GM04504 (cell line): ENCODE measurements around the gene ZNF80.
"Not testable (repeated sequence)": the region's sequence is repeated elsewhere in the genome, so short reads cannot be mapped to it uniquely, and the experiment has no call there.

Experiments
- DNase-seq: peaks from one replicate; pipeline ENCODE4 v3.0.0-alpha.2; 2012; ENCODE audit warnings: low read depth

The ZNF80 gene

DNA sequence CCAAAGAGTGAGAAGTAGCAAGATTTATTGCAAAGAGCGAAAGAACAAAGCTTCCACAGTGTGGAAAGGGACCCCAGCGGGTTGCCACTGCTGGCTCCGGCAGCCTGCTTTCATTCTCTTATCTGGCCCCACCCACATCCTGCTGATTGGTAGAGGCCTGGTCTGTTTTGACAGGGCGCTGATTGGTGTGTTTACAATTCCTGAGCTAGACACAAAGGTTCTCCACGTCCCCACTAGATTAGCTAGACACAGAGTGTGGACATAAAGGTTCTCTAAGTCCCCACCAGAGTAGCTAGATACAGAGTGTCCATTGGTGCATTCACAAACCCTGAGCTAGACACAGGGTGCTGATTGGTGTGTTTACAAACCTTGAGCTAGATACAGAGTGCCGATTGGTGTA lies at the start of gene ZNF80:
Gene ZNF80 (minus strand): TSS at position 101 of the 400 bp plus-strand sequence. CDS start 504 bp downstream, outside the sequence.
- DNase-seq = not testable (repeated sequence)

DNA sequence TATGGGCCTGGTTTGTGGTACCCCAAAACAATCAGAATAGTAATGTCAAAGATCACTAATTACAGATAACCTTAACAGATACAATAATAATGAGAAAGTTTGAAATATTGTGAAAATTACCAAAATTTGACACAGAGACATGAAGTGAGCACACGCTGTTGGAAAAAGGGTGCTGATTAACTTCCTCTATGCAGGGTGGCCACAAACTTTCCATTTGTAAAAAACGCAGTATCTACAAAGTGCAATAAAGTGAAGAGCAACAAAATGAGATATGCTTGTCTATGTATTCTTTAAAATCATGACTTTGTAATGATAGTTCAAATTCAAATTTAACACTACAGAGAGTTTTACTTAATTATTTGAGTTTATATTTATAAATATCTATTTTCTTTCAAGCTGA lies 48.9 kb upstream of the ZNF80 start:
- no peak for DNase-seq

DNA sequence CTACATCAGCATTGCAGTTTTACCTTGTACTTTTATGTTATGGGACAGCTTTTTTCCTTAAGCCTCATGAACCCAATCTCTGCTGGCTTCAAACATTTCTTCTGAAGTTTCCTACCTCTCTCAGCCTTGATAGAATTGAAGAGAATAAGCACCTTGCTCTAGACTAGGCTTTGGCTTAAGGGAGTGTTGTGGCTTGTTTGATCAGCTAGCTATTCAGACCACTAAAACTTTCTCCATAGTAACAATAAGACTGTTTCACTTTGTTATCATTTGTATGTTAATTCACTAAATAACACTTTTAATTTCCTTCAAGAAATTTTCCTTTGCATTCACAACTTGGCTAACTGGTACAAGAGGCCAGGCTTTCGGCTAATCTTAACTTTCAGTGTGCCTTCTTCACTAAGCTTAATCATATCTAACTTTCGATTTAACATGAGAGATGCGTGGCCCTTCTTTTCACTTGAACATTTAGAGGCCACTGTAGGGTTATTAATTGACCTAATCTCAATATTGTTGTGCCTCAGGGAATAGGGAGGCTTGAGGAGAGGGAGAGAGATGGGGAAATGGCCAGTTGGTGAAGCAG lies 48.4 kb upstream of the ZNF80 start:
- no peak for DNase-seq

DNA sequence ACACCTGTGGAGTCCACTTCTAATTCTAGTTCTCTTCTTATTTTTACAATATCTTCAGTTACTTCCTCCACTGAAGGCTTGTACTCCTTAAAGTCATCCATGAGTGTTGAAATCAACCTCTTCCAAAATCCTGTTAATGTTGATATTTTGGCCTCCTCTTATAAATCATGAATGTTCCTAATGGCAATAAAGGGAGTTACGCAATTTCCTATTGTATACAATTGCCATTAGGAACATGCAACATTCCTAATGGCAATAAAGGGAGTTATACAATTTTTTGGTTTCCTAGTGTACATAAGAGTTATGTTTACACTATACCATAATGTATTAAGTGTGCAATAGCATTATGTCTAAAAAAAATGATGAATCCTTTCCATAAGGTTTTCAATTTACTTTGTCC lies 47.3 kb upstream of the ZNF80 start:
- no peak for DNase-seq

DNA sequence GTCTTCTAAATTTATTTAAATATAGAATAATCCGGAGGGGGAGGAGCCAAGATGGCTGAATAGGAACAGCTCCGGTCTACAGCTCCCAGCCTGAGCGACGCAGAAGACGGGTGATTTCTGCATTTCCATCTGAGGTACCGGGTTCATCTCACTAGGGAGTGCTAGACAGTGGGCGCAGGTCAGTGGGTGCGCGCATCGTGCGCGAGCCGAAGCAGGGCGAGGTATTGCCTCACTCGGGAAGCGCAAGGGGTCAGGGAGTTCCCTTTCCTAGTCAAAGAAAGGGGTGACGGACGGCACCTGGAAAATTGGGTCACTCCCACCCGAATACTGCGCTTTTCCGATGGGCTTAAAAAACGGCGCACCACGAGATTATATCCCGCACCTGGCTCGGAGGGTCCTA lies 39.5 kb upstream of the ZNF80 start:
- DNase-seq = not testable (repeated sequence)

DNA sequence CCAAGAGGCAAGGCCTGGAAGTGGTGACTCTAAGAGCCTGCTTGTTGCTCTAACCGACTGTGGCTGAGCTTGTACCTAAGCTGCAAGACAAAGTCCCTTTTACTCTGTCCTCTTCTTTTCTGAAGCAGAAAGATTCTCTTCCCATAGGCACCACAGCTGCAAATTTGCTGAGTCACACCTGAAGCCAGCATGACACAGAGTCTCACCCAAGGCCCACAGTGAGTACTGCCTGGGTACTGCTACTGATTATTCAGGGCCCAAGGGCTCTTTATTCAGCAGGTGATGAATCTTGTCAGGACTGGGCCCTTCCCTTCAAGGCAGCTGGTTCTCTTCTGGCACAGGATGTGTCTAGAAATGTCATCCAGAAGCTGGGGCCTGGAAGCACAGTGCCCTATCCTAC lies 37.6 kb upstream of the ZNF80 start:
- peak; percentile 25 for DNase-seq

DNA sequence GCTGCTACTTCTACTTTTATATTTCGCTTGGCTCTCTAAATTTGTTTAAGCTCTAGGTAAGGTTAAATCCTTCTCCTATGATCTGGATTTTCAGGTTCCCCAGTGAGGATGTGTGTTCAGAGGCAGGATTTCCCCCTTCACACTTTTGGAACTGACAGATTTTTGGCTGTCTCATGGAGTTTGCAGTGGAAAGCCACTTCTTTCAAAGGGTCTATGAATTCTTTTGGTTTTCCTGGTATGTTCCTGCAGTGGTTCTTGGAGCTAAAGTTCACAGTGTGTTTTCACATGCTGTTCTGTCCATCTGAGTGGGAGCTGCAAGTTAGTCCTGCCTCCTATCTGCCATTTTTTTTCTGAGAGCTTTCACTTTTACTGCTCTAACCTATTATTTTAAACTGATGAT lies 34.9 kb upstream of the ZNF80 start:
- no peak for DNase-seq

DNA sequence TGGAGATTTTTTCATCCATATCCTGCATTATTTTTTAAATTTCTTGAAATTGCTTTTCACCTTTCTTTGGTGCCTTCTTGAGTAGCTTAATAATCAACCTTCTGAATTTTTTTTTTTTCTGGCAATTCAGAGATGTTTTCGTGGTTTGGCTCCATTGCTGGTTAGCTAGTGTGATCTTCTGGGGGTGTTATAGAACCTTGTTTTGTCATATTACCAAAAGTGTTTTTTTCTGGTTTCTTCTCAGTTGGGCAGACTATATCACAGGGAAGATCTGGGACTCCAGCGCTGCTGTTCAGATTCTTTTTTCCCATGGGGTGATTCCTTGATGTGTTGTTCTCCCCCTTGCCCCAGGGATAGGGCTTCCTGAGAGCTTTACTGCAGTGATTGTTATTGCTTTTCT lies 32.6 kb upstream of the ZNF80 start:
- no peak for DNase-seq

DNA sequence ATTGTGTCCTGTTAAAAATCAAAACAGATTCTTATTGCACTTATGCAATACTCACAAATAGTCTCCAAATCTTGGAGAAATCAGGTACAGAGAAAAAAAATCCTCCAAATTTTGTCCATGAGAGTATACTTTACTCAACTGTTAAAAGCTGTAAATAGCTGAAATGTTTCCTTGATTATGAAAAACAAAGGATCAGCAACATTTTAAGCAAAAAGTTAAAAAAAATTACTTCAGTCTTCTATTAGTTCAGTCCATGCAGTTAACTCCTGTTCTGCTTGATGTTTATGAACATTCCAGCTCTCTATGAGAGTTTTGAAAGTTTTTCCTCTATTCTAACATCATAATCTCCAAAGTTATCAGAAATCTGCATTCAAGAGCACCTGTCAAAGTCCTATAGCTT lies 22.8 kb upstream of the ZNF80 start:
- DNase-seq = no peak

DNA sequence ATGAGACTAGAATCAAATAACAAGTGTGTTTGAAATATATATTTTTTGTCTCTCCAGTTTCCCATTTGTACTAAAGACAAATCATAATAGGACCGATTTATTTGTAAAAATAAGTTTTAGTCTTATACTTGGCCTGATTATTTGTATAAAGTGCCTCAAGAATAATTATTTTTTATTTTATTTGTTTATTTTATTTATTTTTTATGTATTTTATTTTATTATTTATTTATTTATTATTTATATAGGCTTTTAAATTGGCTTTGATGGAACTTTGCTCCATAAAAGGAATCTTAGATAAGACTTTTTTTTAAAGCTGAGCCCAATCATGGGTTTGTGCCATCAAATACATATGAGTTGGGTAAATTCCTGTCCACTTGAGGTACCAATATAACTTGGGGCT lies 22.2 kb upstream of the ZNF80 start:
- DNase-seq = no peak

DNA sequence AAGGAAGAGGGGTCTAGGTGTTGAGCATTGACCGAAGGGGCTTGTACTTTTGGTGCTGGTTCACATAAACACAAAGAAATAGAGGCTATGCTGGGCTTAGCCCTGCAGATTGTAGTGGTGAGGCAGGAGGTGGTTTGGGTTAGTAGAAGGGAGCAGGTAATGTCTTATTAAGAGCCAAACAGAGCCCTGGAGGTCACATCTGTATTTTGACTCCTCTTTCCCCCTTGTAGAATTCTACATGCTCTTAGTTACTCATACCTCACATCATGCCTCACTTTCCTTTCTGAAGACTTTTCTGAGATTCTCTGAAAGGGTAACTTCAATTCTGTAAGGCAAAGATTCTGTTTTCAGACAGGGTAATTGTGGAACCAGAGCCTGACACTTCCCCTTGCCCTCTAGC lies 16.1 kb upstream of the ZNF80 start:
- no peak for DNase-seq

DNA sequence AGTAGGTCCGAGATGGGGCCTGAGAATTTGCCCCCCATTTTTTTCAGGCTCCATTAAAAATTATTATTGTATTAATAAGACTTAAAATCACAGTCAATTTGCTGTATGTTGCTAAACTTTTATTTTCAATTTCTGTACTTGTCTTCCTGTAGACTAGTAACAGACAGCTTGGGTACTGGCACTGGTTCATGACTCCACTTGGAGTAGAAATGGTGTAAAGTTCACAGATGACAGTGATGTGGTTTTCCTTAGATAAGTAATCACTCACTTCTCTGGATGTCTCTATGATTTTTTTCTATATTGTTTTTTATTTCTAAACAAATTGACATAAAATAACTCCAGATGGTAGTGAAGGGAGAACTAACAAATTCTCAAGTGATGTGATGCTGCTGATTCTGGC lies 15.6 kb upstream of the ZNF80 start:
- no peak for DNase-seq

DNA sequence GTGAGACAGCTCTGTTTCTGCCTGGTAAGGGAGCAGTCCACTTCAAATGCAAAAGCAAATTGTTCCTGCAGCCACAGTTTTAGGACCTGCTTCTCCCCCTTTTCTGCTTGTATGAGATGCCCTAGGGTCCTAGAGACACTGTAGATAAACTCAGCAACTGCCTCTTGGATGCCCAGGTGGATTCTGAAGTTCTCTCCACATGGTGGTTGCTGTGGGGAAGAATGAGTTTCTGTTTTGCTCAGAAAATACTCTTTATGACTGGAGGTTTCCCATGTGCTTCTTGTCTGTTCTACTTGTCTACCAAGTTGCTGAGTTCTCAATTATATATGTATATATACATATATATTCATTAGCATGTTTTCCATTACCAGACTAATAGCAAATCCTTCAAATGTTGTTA lies 5.6 kb upstream of the ZNF80 start:
- DNase-seq = no peak

DNA sequence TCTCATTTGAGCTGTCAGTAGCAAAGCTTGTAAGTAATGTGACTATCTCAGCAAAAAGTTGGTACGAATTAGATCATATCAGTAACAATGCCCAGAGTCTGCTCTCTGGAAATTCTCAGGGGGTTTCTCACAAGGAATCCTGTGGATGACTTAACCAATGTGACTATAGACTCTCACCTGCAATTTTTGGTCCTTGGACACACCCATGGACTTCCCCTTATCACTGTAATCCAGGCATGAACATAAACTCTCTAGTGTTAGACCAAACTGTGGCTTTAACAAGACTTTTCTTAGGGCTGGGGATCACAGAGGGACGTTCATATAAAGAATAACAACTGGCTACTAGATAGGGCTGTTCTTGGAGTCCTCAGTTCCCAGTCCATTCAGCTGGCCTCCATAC lies 3.9 kb upstream of the ZNF80 start:
- no peak for DNase-seq

DNA sequence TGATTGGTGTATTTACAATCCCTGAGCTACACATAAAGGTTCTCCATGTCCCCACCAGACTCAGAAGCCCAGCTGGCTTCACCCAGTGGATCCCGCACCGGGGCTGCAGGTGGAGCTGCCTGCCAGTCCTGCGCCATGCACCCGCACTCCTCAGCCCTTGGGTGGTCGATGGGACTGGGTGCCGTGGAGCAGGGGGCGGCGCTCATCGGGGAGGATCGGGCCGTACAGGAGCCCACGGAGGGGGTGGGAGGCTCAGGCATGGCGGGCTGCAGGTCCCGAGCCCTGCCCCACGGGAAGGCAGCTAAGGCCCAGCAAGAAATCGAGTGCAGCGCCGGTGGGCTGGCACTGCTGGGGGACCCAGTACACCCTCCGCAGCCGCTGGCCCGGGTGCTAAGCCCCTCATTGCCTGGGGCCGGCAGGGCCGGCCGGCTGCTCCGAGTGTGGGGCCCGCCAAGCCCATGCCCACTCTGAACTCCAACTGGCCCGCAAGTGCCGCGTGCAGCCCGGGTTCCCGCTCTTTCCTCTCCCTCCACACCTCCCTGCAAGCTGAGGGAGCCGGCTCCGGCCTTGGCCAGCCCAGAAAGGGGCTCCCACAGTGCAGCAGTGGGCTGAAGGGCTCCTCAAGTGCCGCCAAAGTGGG lies 888 bp upstream of the ZNF80 start:
- not testable (repeated sequence) for DNase-seq

DNA sequence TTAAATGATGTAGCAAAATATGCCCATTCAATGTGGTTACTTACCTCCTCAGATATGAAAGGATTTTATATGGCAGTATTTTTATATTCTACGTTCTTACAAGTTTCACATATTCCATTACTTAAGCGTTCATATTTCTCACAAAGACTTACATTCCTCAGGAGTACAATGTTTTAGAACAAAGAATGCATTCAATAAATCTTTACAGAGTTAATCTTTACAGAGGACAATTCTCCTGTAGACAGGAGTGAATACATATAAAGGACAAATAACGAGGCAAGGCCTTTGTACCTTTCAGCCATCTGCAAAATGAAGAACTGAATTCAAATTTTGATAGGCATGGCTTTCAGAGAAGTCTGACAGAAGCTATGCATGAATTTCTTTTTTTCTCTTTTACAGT lies 1.9 kb downstream of the ZNF80 start:
- no peak for DNase-seq

DNA sequence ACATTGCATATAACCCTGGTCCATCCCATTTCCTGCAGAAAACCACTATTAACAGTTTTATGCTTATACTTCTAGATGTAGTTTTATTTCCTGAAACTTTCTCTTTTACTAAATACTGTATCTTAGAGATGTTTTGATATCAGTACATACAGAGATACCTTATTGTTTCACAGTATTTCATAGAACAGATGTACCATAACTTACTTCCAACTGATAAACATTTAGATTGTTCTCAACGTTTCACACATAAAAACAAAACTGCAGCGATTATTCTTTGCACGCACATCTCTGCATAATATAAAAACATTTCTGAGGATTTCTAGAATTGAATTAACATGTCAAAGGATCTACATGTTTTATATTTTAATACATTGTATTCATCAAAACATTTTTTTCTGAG lies 2.6 kb downstream of the ZNF80 start:
- no peak for DNase-seq

DNA sequence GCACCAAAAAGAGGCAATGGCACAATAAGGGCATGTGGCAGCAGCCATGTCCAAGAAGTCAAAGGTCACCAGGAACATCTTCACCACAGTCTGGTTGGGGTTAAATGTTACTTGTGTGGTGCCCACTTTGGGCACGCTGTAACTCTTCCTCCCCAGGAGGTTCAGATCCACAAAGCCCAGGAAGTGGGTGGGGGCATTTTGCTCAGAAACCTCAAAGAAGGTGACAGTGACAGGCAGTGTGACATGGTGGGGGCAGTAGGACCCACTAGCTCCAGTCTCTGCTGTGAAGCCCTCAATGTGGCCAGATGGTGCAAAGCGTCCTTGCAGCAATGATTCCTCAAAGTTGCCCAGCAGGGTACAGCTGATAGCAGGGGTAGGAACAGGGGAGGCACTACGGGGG lies 5.8 kb downstream of the ZNF80 start:
- no peak for DNase-seq

DNA sequence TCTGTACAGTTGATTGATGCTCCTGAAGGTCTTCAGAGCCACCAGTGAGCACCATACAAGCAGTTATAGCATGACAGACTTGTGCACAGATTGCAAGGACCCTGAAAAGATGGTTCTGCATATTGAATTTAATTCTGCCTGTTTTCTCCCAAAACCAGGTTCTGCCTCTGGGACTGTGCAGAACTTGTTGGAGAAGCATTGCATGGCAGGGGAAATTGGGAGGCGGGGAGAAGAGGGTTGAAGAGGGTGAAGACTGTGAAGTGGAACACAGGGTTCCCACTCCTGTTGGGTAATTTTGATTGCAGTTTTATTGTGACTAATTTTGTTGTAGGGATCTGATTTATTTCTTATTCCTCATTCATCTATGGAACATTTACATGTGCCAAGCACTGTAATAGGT lies 10.3 kb downstream of the ZNF80 start:
- DNase-seq = no peak

DNA sequence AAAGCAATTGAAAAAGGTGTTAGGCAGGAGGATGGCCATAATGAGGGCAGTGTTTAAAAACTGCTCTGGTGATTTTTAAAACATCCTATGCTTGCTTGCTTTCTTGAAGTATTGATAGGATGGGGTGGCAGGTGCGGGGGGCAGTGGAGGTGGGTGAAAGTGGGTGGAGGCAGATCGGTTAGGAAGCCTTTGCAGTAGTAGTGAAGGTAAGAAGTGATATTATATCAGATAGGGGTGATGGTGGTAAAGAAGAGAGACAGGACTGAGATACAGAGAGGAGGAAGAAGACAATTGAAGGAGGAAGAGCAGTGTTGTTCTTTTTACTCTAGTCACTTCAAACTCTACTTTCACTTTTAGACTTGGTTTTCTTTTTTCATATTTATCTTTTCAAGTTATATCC lies 11.1 kb downstream of the ZNF80 start:
- DNase-seq = no peak

DNA sequence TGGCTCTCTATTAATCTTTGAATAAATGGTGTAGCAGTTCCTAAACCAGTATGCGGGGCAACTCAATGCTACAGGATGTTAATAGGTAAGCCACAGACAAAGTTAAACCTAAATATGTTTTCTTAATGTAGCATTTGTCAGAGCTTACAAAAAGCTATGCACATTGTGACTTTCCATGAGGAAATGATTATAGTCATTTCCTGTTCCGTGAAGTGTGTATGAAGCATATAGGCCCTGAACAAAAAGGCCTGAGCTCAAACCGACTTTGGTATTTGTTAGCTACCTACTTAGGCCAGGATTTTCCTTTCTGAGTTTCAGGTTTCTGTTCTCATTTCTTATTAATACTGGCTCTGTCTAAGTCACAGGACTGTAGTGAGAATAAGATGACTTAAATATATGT lies 14.2 kb downstream of the ZNF80 start:
- DNase-seq = no peak

DNA sequence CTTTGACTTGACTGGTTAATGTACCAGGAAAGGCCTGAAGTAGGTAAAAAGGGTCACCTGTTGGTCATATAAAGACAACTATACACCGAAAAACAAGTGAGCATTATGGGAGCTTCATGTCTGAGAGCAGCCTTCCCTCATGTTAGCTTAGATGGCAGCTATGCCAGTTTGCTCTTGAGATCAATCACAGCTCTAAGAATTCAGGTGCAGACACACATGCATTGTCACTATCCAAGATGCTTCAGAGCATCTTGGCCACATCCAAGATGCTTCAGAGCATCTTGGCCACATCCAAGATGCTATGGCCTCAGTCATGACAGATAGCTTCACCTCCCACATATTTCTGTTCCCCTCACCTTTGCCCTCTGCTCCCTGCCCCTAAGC lies 15.5 kb downstream of the ZNF80 start:
- DNase-seq = no peak

DNA sequence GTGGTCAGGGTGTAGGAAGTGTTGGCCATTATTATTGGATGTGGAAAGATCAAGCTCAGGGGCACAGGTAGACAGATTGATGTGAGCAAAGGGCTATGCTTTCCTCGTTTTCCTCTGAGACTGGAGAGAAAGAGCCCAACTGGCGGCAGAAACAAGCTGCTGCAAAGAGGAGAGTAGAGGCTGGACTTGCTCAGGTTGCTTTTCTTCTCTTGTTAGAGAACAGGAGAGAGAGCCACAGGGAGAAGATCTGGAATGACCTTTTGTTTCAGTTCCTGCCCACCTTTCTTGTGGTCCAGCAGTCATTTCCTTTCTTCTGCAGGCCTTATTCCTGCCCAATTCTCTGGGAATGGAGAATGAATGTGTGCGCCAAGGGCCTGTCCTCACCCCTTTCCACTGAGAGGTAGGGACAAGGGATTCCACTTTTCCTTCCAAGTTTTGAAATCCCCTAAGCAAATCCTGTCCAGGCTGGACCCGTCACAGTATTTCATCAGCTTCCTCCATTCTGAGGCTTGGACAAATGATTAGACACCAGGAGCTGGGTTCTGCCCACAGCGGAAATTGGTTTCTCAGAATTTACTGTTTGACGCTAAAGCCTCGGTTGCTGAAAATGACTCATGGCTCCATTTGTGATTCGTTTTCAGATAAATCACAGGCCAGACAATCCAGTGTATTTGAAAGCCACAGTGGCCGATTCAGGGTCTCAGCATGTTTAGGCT lies 16.1 kb downstream of the ZNF80 start:
- no peak for DNase-seq

DNA sequence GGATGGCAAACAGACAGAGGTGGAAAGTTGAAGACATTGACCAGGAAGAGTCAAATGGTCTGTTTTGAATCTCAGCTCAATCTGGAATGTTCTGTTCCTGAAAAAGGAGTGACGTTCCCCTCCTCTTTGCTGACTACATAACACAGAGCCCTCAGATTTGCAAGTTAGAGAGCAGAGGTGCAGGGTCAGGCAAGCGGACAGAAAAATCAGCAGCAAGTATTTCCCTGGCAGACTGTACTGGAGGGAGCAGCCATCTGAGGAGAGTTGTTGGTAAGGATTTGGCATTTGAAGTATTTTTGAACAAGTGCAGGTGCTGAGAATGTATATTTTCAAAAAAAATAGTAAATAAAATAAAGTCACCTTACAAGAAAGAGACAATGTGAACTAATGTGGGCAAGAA lies 17.6 kb downstream of the ZNF80 start:
- no peak for DNase-seq
